GM21360 (cell line): Measurements from ENCODE around the gene ZNRD2.

ENCODE experiments used
- ATAC-seq: cut with Tn5 transposase; IDR thresholded peaks from one replicate; pipeline ENCODE4 v1.9.1; 2021; ENCODE audit warnings: mild to moderate bottlenecking, moderate library complexity; ENCODE audit not compliant: unreplicated experiment

The ZNRD2 gene

DNA sequence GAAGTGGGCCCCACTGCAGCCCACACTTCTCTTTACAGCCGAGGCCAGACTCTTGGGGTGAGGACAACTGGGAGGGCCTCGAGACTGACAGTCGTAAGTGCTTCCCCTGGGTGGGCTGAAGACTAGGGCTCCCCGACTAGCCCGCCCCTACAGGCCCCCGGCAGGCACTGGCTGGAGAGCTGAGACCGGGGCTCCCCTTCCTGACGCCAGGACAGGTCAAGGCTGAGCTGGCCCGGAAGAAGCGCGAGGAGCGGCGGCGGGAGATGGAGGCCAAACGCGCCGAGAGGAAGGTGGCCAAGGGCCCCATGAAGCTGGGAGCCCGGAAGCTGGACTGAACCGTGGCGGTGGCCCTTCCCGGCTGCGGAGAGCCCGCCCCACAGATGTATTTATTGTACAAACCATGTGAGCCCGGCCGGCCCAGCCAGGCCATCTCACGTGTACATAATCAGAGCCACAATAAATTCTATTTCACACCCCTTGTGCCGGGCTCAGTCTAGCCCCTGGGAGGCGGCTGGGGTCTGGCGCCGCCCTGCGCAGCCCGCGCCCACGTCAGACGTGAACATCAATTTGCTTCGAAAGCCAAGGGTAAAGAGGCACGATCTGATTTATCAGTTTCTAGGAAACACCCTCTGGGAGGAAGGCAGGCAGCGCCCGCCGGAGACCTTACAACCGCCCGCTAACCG, 31.9 kb upstream of the ZNRD2 start:
- ATAC-seq: no peak

GRCh38 chr11:65538915-65539743, 31.1 kb upstream of the ZNRD2 start:
- no peak for ATAC-seq

GRCh38 chr11:65539744-65540289, 30.5 kb upstream of the ZNRD2 start:
- no peak for ATAC-seq

GRCh38 chr11:65540290-65541092, 29.8 kb upstream of the ZNRD2 start:
- peak; percentile 57 for ATAC-seq

DNA sequence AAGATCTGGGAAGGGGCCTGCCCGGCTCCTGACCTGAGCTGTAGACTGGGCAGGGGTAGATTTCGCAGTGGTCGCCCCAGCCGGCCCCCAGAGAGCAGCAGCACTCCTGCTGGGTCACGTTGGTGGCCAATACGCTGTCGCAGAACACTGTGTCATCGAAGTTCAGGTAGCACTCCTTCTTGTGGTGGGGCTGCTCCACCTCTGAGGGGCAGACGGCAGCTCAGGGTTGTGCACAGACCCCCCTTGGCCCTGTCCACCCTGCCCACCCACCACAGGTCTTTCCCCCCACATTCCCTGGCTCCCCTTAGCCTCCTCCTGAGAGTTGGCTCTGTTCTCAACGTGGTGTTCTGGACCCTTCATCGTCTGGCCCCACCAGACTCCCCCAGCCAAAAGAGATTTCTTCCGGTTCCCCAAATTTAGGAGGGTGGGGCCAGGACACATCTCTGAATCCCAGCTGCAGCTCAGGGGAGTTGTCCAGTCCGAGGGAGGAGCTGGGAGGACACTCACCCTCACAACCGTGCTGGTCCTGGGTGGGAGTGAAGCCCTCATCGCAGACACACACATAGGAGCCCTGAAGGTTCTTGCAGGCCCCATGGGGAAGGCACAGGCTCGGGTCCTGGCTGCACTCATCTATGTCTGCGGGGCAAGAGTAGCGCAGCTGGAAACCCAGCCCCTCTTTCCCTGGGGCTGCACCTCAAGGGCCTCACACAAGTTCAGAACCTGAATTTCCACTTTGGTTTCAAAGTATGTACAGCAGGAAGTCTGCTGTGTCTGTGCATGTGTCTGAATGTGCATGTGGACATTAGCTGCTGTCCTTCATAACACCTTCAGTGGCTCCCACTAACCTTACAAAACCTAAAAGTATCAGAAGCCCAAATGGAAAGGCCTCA, 28.9 kb upstream of the ZNRD2 start:
- ATAC-seq: no peak

DNA sequence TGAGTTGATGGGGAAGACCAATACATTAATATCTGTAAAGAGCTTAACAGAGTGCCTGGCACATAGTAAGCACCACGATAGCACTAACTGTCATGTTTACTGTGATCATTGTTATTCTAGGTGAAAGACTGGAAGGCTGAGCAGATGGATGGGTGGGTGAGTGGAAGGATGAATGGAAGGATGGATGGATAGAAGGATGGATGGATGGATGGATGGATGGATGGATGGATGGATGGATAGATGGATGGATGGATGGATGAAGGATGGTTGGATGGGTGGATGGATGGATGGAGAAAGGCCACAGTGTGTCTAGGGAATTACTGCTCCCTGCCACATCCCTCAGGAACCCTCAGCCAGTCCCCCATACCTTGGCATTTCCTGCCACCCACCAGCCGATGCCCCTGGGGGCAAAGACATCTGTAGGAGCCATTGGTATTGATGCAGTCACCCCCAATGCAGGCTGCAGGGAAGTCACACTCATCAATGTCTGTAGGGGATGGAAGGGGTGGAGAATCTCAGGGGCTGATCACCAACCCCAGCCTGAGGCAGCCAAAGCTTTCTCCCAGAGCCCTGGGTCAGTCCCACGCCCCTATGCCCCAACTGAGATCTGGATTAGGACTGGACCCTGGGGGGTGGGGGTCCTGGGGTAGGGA, 27.4 kb upstream of the ZNRD2 start:
- no peak for ATAC-seq

DNA sequence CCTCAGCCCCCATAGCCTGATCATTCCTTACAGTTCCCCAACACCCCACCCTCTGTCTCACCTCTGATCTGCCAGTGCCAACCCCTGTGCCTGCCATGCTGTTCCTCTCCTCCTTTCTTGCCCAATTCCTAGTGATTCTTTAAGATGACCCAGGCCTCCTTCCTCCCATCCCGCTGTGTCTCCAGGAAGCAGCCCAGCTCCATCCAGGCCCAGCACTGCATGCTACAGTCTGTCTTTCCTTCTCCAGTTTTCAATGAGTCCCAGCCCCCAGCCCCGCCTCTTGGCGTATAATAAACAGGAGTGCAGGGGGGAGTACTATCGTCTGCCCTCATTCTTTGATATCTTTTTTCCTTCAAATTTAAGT, 24.4 kb upstream of the ZNRD2 start:
- no peak for ATAC-seq

- ATAC-seq: peak; percentile 58
These were observed 23.9 kb upstream of the ZNRD2 start for GRCh38 chr11:65546217-65546958.

DNA sequence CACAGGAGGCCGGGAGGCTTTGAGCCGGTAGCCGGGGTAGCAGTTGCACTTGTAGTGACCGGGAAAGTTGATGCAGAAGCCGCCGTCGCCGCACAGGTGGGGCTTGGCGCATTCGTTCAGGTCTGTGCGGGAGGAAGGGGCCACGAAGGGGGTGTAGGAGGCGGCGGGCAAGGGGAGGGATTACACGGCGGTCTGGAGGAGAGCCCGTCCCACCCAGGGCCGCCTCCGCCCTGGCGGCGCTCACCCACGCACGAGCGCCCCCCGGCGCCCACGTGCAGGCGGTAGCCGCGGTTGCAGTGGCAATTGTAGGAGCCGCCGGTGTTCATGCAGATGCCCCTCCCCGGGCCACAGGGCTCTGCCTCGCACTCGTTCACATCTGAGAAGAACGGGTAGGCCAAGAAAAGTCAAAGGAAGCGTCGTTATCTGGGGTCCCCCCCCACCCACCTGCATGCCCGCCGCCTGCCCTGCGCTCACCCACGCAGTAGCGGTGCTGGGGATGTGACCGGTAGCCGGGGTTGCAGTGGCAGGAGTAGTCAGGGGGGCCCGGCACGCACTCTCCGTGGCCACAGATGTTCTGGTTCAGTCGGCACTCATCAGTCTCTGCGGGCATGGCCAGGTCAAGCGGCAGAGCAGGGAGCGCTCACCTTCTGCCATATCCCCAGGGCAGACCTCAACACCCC, 22.7 kb upstream of the ZNRD2 start:
- ATAC-seq: no peak

GRCh38 chr11:65548395-65548794, 21.9 kb upstream of the ZNRD2 start:
- ATAC-seq: no peak

DNA sequence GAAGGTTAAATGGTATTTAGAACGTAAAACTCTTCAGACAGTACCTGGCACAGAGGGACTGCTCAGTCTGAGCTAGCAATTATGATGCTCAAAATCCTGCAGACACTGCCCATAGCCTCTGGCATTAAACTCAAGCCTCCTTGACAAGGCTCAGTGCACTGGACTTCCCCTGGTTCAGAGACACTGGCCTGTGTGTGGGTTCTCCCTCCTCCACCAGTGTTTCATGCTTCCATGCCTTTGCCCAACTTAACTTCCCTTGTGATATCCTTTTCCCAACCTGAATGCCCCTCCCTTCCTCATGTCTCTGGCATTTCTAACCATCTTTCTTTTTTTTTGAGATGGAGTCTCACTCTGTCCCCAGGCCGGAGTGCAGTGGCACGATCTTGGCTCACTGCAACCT, 21.2 kb upstream of the ZNRD2 start:
- no peak for ATAC-seq

DNA sequence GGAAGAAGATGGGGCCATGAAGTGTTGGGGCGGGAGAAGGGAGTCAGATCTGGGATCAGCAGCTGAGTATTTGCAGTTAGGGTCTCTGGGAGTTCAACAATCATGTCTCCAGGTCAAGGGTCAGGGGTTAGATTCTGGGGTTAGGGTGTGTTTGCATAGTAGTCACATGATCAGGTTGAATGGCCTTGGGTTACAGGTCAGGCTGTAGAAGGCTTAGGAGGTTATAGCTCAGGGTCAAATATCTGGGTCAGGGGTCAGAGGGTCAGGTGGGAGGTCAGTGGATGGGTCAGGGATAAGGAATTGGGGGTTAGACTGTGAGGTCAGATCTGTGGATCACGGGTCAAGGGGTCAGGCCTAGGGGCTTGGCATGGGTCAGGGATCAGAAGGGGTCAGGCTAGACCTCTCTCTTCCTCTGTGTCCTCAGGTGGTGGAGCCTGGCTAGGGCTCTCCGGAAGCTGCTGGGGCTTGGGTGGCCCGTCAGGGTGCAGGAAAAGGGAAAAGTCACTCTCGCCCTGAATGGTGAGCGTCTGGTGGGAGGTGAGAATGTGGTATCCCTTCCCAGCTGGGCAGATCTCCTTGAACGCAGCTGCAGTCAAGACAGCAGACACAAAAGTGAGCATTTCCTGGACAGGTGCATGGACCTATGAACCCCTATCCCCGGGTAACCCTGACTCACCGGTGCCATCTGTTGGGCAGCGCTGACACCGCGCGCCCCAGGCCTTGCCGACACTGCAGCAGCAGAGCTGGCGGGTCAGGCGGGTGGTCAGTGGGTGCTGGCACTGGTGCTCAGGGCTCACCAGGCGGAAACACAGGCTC, 18.5 kb upstream of the ZNRD2 start:
- no peak for ATAC-seq

GRCh38 chr11:65552388-65552951, 17.8 kb upstream of the ZNRD2 start:
- ATAC-seq: no peak

- ATAC-seq: no peak
These were observed 16.8 kb upstream of the ZNRD2 start for GRCh38 chr11:65553301-65554001.

- ATAC-seq: no peak
These were observed 16.0 kb upstream of the ZNRD2 start for GRCh38 chr11:65554057-65554818.

GRCh38 chr11:65554842-65555430, 15.3 kb upstream of the ZNRD2 start:
- no peak for ATAC-seq
